Fibroblast of mammary gland (primary cell): ENCODE results near the gene CD163.
A peak's percentile ranks its signal among the peaks of the same experiment; 100 is the strongest.
"Not testable (repeated sequence)": the region's sequence is repeated elsewhere in the genome, so short reads cannot be mapped to it uniquely, and the experiment has no call there.

Experiments
- DNase-seq: peaks from one replicate; pipeline ENCODE4 v3.0.0-alpha.2; 2010; ENCODE audit warnings: low read depth
- H3K4me3 ChIP-seq: 2 replicates; pipeline ENCODE4 v1.5.1; 2011; ENCODE audit warnings: low read depth, mild to moderate bottlenecking, low read length, moderate library complexity; ENCODE audit not compliant: control insufficient read depth
- CTCF ChIP-seq: conservative IDR thresholded peaks from 2 replicates; pipeline ENCODE4 v1.5.1; 2011; ENCODE audit warnings: low read depth, low read length, inconsistent platforms; ENCODE audit not compliant: control insufficient read depth, insufficient read depth

The CD163 gene

GRCh38 chr12:7439579-7440505 lies 63.7 kb downstream of the CD163 start:
- peak; percentile 64 for DNase-seq
- TF ChIP-seq CTCF = no peak

GRCh38 chr12:7438291-7438995 lies 65.1 kb downstream of the CD163 start:
- DNase-seq = not testable (repeated sequence)

More at GRCh38 chr12:7439579-7440505, 63.7 kb downstream of the CD163 start:
- peak overlapping the region; percentile 39 for H3K4me3 ChIP-seq

GRCh38 chr12:7437494-7437893 lies 66.1 kb downstream of the CD163 start:
- H3K4me3 ChIP-seq, DNase-seq: not testable (repeated sequence)

More at GRCh38 chr12:7438291-7438995, 65.1 kb downstream of the CD163 start:
- not testable (repeated sequence) for H3K4me3 ChIP-seq

- TF ChIP-seq CTCF = no peak
- no peak for DNase-seq
- no peak overlapping the region for H3K4me3 ChIP-seq
Observed at GRCh38 chr12:7434670-7435069, 68.9 kb downstream of the CD163 start.

GRCh38 chr12:7433276-7433822 lies 70.2 kb downstream of the CD163 start:
- DNase-seq = peak; percentile 77
- no peak overlapping the region for H3K4me3 ChIP-seq
- TF ChIP-seq CTCF = no peak

GRCh38 chr12:7431993-7432685 lies 71.4 kb downstream of the CD163 start:
- no peak for TF ChIP-seq CTCF
- DNase-seq = peak; percentile 11
- H3K4me3 ChIP-seq = no peak overlapping the region
